HG03432 (cell line): ENCODE measurements around the gene CORO2A.
"Not testable (repeated sequence)": the region's sequence is repeated elsewhere in the genome, so short reads cannot be mapped to it uniquely, and the experiment has no call there.

Experiments used
- ATAC-seq: cut with Tn5 transposase; IDR thresholded peaks from one replicate; pipeline ENCODE4 v1.9.1; 2021; ENCODE audit warnings: mild to moderate bottlenecking, moderate library complexity; ENCODE audit not compliant: unreplicated experiment

CORO2A gene

DNA sequence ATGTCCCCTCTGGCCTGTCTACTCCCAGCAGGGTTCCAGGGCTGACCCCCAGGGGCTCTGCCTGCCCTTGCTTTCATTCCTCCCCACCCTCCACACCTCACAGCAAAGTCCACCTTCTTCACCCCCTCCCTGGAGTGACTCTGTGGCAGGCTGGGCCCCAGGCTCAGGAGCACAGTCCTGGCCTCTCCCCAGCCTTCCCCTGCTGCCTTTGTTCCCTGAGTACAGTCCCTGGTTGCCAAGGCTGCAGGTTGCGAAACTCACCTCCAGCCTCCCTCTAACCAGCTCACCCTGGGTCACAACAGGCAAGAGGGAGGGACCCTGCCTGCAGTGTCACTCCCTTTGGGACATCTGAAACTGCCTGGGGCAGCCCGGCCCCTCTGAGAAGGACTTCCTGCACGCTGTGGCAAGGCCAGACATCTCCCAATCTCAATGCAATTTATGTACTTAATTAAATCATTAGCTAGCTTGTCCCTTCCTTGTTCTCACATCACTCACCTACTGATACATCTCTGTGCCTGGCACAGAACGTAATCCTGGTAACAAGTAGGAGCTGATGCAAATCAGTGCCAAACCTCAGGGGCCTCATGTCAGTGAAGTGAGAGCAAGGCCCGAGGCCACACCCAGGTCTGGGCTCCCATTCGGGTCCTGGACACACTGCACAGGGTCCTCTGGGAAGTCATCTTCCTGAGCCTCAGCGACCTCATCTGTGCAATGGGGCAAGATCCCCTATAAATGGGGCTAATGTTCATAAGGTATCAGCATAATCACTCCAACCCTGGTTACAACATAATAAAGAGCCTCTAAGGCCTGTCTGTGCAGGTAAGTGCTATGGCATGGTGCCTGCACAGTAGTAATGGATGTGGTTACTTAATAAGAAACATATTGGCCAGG lies 46.1 kb downstream of the CORO2A start:
- peak; percentile 61 for ATAC-seq

DNA sequence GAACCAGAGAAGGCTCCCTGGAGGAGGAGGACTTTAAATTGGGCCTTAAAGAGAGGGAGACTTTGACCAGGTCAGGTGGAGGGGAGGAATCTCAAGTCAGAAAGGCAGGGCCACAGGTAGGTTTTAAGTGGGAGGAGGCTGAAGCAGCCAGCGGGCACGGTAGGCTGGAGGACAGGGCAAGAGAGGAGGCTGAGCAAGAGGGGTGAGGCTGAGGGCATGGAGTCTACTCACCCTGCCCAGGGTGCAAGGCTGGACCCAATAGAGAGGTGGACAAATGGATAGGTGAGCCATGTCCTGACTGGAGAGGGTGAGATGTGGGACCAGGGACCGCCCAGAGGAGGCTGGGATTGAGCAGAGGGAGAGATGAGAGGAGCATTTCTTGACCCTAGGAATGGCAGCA lies 47.8 kb downstream of the CORO2A start:
- ATAC-seq, result no peak

DNA sequence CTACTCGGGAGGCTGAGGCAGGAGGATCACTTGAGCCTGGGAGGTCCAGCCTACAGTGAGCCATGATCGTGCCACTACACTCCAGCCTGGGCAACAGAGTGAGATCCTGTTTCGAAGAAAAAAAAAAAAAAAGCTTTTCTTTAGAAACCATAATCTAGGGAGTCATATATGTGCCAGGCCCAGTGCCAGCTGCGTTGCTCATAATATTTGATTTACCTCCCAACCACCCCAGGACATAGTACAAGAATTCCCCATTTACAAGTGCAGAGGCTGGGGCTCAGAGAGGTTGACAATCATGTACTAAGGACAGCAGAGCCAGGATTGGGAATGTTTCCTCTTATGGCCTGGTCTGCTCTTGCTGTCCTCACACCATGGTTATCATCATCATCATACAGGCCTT lies 48.4 kb downstream of the CORO2A start:
- ATAC-seq, result no peak

DNA sequence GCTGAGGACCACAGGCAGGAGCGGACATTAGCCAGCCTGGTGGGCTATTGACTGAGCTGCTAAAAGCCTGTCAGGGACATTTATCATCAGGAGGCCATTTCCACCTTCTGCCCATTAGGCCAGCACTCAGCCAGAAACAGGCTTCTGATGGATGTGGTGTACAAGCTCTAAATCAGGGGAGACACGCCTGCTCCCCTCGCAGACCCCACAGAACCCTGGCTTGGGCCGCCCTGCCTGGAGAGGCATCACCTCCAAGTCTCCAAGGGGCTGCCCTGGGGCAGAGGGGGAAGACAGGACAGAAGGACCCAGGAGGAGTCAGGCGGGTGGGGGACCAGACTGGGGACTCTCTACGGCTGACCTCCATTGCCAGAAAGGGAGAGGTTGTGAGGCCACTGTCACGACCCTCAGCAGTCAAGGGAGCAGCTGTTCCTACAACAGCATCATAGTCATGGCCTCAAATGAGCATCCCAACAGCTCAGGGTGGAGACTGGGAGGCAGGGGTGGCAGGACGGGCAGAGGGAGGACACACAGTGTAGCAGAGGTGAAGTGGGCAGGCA lies 49.4 kb downstream of the CORO2A start:
- ATAC-seq, result no peak

DNA sequence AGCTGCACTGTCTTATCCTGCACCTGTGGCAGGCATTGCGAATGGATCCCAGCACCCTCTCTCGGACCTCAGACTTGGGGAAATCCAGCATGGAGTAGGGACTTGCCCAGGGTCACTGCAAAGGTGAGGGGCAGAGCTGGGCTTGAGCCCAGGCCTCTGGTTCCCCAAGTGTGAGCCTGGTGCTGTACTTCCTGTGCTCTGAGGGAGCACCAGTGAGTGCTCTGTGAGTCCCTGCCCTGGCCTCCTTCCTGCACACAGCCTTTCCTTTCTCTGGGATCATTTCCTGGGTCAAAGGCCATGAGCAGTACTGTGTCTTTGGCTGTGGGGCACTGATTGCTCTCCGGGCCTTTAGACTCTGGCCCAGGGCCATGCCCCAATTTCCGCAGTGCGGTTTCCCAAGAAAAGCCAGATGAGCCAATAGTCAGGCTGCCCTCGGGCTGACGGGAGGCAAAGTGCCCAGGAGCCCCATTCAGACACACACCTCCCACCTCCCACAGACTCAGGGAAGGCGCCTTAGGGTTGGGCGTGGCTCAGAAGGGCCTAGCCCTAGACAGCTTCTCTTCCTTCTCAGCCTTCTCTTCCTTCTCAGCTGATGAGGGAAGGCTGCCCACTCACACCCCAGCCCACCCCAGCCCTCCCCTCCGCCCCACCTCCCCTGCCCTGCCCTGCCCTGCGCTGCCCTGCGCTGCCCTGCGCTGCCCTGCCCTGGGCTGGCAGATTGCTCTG lies 50.1 kb downstream of the CORO2A start:
- ATAC-seq, result no peak

DNA sequence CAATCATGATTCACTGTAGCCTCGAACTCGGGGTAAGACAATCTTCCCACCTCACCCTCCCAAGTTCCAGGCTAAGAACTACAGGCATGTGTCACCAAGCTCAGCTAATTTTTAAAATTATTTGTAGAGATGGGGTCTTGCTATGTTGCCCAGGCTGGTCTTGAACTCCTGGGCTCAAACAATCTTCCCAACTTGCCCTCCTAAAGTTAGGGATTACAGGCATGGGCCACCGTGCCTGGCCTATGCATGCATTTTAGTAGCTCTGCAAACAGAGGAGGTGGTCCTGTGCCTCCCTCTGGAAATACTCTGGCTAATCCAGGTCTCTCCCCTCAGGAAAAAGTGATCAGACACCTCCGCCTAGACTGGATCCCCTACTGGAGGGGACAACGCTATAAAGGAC lies 51.9 kb downstream of the CORO2A start:
- no peak for ATAC-seq

DNA sequence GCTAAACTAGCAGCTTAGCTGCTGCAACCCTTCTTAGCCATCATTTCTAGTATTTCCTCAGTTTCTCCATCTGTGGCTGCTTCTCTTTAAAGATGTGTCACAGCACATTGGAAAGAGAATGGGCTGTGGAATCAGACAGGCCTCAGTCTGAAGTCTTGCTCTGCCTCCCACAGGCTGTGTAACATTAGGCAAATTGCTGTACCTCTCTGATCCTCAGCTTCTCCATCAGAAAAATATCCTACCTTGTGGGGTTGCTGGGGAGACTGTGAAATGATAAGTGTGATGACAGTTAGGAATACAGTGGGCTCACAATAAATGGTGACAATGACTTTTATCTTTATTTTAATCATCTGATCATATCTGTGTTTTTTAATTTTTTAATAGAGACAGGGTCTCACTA lies 55.9 kb downstream of the CORO2A start:
- no peak for ATAC-seq

DNA sequence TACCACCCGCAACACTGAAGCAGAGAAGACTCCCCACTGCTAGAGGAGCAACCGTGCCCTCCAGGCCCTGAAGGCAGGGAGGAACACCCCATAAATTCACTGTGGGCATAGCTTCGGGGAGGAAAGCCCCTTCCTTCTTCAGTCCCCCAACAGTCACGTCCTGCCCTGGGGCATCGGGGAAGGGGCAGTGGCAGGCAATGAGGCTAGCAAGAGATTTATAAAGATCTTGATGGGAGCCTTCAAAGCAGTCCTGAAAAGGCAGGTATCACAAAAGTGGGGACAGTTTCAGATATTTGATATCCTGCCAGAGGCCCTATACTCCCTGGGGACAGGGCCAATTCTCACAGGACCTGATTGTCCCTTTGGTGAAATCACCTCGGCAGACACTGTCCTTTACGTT lies 56.5 kb downstream of the CORO2A start:
- no peak for ATAC-seq

DNA sequence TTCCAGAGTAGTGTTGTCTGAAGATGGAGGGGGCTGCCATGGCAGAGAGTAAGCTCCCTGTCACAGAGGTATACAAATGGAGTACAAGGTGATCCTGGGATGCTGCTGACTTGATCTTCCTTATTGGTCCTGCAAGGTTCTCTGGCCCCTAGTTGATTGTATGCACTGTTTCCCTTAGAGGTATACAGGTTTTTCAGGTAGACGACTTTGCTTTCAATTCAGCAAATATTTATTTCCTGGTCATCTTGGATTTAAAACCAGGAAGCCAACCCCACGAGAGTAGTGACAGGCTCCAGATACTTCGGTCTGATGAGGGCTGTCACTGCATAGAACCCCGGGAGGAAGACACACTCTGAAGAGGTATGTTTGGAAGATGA lies 56.9 kb downstream of the CORO2A start:
- ATAC-seq, result no peak

DNA sequence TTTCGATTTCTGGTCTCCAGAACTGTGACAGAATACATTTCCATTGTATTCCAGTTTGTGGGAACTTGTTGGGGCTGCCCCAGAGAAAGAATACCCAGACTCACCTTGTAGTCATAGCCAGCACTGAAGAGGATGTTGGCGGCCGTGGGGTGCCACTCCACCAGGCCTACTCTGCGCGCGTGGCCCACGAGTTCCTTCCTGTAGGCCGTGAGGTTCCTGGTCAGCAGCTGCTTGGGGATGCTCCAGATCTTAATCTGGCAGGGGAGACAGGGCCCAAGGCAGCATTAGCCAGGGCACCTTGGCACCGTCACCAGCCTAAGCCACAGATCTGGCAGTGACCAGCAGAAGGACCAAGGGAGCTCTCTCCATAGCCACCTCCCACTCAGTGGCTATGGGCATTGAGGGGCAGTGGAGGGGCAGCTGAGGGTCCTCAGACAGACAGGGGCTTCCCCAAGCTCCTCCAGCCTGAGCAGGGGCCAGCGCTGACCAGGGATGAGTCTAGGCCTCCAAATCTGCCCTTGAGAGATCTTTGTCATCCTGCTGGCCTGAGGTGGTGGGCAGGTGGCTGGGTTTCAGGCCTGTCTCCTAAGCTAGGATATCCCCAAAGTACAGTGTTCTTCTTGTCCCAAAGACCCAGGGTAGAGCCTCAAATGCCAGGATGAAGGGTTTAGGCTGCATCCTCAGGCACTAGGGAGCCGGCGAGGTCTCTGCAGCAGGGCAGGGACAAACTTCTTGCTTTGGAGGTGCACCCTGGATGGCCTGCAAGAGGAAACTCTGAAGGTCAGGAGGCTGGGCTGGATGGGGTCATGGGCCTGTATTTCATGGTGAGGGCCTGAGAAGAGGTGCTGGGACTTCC lies 57.5 kb downstream of the CORO2A start:
- no peak for ATAC-seq

DNA sequence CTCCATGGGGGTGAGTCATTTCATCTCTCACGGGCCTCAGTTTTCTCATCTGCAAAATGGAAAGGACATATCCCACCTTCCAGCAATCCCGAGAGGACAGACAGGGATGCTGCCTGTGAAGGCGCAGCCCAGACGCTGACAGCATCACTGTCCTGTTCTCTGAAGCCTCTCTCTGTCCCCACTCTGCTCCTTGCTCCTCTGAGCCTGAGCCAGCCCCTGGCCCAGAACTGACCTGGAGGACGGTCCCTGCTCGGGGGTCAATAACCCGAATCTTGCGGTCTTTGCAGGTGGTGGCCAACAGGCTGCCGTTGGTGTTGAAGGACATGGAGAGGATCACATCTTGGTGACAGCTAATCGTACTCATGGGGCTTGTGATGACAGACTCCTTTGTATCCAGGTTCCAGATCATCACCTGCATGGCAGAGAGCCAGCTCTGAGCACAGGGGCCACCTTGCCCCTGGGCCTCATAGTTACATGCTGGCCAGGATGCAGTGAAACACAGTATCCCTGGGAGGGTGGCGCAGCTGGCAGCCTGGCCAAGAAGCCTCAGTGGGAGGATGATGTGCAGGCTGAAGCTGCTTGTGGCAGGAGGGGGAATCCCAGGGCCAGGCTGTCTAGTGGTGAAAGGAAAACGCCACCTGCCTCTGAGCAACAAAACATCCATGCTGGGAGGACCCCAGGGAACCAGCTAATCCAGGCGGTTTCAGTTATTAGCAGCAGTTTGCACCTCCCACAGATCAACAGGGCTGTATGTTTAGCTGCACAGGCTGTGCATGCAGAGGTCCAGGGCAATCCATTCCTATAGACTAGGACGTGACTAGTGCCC lies 59.4 kb downstream of the CORO2A start:
- no peak for ATAC-seq

DNA sequence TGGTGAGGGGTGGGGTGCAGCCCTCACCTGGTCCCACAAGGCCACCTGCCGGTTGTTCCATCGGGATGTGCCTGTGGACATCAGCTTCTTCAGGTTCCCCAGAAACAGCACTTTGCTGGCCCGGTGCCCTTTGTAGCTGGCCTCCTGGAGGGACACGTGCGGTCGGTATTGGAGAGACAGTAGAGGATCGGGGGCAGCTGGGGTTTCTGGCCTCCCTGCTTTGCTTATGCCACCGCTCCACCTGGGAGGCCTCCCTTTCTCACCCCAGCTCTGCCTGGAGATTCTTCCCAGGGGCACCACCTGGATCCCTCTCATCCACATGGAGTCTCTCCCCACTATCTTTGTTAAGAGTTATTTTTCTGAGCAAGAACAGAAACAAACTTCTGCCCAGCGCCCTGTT lies 60.3 kb downstream of the CORO2A start:
- no peak for ATAC-seq

DNA sequence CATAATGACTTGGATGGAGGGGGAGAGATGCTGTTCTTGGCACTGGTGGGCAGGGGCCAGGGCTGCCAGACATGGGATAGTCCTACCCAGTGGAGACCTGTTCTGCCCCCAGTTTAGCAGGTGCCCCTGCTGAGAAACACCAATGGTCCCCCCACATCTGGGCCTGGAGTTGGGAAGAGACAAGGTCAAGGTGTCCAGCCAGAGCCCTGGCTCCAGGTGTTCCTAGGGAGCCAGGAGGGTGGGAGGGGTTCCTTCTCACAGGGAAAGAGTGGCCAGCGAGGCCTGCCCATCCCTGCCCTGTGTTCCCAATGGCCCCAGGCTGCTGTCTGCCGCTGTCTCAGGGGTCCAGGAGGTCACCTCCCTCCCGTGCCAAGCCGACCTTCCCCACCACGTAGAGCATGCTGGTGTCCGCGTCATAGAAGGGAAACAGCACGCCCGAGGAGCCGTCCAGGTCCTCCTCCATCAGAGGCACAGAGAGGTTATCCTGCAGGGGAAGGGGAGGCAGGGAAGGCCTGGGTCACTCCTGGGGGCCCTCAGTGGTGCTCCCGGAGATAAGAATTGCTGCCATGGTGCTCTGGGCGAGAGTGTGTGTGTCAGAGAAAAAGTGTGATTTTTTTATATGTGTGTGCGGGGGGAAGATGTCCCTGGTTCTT lies 61.7 kb downstream of the CORO2A start:
- ATAC-seq, result no peak

DNA sequence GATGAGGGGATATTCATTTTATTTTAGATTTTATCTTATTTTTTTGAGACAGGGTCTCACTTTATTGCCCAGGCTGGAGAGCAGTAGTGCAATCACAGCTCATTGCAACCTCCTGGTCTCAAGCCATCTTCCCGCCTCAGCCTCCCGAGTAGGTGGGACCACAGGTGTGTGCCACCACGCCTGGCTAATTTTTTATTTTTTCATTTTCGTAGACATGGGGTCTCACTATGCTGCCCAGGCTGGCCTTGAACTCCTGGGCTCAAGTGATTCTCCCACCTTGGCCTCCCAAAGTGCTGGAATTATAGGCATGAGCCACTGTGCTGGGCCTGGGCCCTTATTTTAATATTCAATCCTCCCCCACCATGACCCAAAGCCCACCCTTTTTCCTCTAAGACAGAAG lies 62.4 kb downstream of the CORO2A start:
- not testable (repeated sequence) for ATAC-seq

DNA sequence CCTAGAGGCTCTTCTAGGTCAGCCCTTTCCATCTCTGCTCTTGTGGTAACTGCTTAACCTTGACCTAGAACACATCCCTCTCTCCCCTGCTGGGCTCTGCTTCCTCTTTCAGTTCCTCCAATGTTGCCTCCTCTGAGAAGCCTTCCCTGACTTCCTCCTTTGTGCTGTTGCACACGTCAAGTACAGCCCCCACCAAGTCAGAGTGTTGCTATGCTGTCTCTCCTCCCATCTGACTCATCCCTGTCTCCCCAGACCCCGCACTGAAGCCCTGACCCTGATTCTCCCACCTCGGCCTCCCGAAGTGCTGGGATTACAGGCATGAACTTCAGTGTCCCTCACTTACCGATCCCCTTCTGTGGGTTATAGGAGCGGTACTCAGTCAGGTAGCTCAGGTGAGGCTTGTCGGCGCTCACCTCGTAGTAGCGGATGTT lies 63.0 kb downstream of the CORO2A start:
- ATAC-seq, result peak; percentile 82

DNA sequence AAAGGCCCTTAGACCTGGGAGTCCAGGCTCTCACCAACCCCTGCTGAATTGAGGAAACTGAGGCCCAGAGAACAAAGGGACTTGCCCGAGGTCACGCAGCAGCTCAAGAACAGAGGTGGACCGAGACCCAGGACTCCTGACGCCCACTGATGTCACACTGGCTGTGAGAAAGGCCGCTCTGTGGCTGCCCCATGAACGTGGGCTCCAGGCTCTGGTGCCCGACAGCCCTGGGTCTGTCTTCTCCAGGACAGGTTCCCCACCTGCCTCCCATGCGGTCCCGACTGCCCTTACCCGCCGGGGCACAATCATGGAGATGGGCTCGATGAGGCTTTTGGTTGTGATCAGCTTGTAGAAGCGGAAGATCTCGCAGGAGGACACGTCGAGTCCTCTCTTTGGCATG lies 64.1 kb downstream of the CORO2A start:
- no peak for ATAC-seq

DNA sequence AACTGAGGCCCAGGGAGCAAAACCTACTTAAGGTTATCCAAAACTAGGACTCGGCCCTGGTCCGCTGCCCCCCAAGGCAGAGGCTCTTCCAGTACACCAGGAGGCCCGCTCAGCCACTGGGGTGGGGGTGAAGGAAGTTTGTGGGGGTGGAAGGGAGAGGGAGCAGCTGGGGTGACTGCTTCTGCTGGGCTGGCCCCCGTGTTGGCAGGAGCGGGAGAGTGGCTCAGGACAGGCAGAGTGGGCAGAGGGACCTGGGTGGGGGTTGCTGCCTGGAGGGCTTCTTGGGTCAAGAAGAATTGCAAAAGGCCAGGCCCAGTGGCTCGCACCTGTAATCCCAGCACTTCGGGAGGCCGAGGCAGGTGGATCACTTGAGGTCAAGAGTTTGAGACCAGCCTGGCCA lies 65.2 kb downstream of the CORO2A start:
- ATAC-seq, result no peak

DNA sequence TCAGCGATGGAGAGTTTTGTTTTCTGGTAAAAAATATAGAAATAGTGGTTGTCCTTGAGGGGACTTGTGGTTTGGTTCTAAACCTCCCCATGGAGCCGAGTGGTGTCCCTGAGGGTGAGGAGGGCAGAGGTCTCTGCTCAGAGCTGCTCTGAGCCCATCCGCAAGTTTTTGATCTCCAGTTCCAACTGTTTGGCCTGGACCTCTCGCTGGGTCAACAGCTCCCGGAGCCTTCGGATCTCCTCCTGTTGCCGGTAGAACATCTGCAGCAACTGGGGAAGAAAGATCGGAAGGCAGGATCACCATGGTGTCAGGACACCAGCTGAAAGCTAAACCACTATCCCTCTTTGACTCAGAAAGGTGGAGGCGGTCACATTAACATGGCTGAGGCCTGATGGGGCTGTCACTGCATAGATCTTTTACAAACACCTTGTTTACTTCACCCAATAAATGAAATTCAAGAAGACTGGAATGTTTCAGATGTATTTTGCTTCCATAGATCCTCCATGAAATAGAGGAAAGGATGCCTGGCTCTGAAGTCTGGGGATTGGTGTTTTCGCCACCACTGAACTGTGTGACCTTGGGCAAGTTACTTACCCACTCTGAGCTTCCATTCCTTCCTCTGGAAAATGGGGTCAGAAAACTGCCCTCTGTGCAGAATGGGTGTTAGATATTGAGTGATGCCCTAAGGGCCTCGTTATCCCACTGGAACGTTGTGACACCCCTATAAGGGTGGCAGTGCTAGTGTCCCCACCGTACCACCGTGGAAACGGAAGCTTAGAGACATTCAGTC lies 67.6 kb downstream of the CORO2A start:
- no peak for ATAC-seq

DNA sequence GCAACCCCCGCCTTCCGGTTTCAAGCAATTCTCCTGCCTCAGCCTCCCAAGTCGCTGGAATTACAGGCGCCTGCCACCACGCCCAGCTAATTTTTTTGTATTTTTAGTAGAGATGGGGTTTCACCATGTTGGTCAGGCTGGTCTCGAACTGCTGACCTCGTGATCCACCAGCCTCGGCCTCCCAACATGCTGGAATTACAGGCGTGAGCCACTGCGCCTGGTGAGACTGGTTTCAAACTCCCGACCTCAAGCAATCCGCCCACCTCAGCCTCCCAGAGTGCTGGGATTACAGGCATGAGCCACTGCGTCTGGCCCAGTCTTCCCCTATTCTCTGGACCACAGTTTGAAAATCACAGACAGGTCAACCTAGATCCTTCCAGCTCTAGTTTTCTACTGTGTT lies 68.3 kb downstream of the CORO2A start:
- ATAC-seq, result not testable (repeated sequence)
